Esophagus muscularis mucosa (tissue), 4 donors: ENCODE results near the gene RGS18. TPM values are rescaled to one million over a fixed set of nuclear protein-coding genes. Genes with fewer than 3 reads are reported as not detected.

ENCODE experiments used
- DNase-seq: peaks from one replicate; pipeline ENCODE4 v3.0.0-alpha.2; 2017; ENCODE audit errors: extremely low spot score
- H3K27ac ChIP-seq, 4 donors: fragments of 200-600 bp; sonication (generic); replicated peaks in 1 of 4; 1 replicate in 3 of 4; 2 replicates in 1 of 4; pipeline ENCODE4 v1.5.1; 2016 to 2019; ENCODE audit warnings: mild to moderate bottlenecking in 1 of 4
- H3K27me3 ChIP-seq, 4 donors: fragments of 200-600 bp; sonication (generic); one replicate each; pipeline versions ENCODE4 v1.5.1 to v1.6.0; 2016 to 2019
- H3K36me3 ChIP-seq, 4 donors: fragments of 200-600 bp; sonication (generic); one replicate each; pipeline ENCODE4 v1.5.1; 2016 to 2019
- H3K4me1 ChIP-seq, 4 donors: fragments of 200-600 bp; sonication (generic); one replicate each; pipeline ENCODE4 v1.5.1; 2016 to 2019
- H3K4me3 ChIP-seq, 4 donors: fragments of 200-600 bp; sonication (generic); 1 replicate in 2 of 4; 2 replicates in 2 of 4; pipeline ENCODE4 v1.5.1; 2016 to 2019; ENCODE audit warnings: mild to moderate bottlenecking in 4 of 4, moderate library complexity in 1 of 4
- H3K9me3 ChIP-seq, 4 donors: fragments of 200-600 bp; sonication (generic); 1 replicate in 3 of 4; 2 replicates in 1 of 4; pipeline ENCODE4 v1.5.1; 2016 to 2019
- EP300 ChIP-seq: sonication (generic); formaldehyde crosslinking; IDR thresholded peaks from one replicate; pipeline ENCODE4 v1.6.1; 2017; ENCODE audit warnings: antibody characterized with exemption
- POLR2A ChIP-seq: fragments of 450-650 bp; IDR thresholded peaks from one replicate; pipeline ENCODE4 v1.6.1; 2017; ENCODE audit warnings: antibody characterized with exemption, moderate library complexity, mild to moderate bottlenecking, low read depth
- POLR2AphosphoS5 ChIP-seq, 2 donors: sonication (generic); formaldehyde crosslinking; IDR thresholded peaks; one replicate each; pipeline ENCODE4 v1.6.1; 2017; ENCODE audit warnings: antibody characterized with exemption in 2 of 2
- WGBS: methylation state at CpG from one replicate; pipeline ENCODE4 v1.1.5; 2018; 5-methylcytosine and 5-hydroxymethylcytosine counted together
- intact Hi-C: fragments of 100-400 bp; cut with DNase I; formaldehyde crosslinking; loops from one replicate; pipeline ENCODE4 v1.15.1; 2023
- total RNA-seq, 4 donors: library from RNA; depleted of rRNA; stranded (reverse); fragments of >200 nt; gene quantifications; one replicate each; pipeline versions ENCODE4 v1.1.0 to v1.2.1, GENCODE V29; 2016
- TF ChIP-seq, protein P1 (sequence below), 3 experiments: fragments of 200-600 bp in 2 of 3; fragments of 450-650 bp in 1 of 3; sonication (generic) in 2 of 3; IDR thresholded peaks; one replicate each; pipeline ENCODE4 v1.5.1; 2017 to 2019; ENCODE audit warnings: antibody characterized with exemption in 3 of 3, mild to moderate bottlenecking in 2 of 3, moderate library complexity in 1 of 3

The RGS18 gene
- total RNA-seq, 4 donors from 2014 or later = 0.45 to 3.6 (median 1.3) TPM

DNA sequence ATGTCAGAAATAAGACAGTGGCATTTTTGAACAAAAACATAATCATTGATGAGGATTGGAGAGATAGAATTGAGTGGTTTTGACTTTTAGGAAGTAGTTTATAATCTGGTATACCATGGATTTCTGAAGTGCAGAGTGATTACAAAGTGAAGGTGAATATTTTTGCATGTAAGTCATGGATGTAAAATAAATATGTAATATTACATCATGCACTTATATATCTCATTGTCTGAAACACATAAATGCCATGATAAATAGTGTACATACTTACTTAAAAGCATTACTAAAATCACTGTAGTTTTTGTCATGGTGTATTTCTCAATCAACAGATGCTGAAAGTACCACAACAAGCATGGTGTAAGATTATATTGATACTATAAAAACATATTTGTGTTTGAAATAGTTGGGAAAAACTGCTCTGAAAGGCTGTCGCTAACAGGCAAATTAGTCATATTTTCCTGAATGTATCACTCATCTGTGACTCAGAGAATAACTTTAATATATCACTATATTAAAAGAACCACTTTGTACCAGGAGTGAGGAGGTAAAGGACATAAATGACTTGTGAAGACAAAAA, 24.8 kb upstream of the RGS18 start:
- Histone ChIP-seq H3K9me3 (no peaks in the 10 kb centered on the region), H3K27me3 (no peaks in the 10 kb centered on the region), H3K36me3 (no peaks in the 10 kb centered on the region), H3K27ac (no peak overlapping the region), H3K4me3 (no peak overlapping the region), H3K4me1 (no peaks in the 10 kb centered on the region)
- 88% methylated on average over 1 of the region's 1 CpG for WGBS
- TF ChIP-seq POLR2A (no peak), EP300 (no peak), POLR2AphosphoS5 (IDR thresholded peaks at IDR 0.05) (no peak)
- TF ChIP-seq, protein P1, sequence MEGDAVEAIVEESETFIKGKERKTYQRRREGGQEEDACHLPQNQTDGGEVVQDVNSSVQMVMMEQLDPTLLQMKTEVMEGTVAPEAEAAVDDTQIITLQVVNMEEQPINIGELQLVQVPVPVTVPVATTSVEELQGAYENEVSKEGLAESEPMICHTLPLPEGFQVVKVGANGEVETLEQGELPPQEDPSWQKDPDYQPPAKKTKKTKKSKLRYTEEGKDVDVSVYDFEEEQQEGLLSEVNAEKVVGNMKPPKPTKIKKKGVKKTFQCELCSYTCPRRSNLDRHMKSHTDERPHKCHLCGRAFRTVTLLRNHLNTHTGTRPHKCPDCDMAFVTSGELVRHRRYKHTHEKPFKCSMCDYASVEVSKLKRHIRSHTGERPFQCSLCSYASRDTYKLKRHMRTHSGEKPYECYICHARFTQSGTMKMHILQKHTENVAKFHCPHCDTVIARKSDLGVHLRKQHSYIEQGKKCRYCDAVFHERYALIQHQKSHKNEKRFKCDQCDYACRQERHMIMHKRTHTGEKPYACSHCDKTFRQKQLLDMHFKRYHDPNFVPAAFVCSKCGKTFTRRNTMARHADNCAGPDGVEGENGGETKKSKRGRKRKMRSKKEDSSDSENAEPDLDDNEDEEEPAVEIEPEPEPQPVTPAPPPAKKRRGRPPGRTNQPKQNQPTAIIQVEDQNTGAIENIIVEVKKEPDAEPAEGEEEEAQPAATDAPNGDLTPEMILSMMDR (IDR thresholded peaks at IDR 0.05) = no peak
- intact Hi-C loops = no loop called here
- DNase-seq = no peak

DNA sequence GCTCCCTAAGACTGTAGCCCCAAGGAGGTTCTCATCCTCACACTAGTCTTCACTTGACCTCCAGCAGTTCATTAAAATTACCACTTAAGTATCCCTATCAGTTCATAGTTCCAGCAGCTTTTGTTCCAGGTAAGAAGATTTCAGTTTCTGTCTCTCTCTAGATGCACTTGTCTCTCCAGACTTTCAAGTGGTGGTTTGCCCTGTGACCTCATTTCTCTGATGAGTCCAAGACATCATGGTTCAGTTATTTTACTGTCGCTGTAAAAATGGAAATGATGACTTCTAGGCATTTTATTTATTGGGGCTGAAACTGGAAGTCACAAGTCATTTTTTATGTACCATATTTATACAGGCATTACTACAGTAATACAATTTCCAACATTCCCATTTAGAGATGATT, 17.9 kb upstream of the RGS18 start:
- H3K27me3 ChIP-seq = no peaks in the 10 kb centered on the region
- no peak overlapping the region for H3K4me3 ChIP-seq
- TF ChIP-seq, protein P1 (IDR thresholded peaks at IDR 0.05) = no peak
- TF ChIP-seq POLR2A (no peak), EP300 (no peak), POLR2AphosphoS5 (IDR thresholded peaks at IDR 0.05) (no peak)
- no peaks in the 10 kb centered on the region for H3K36me3 ChIP-seq
- H3K9me3 ChIP-seq = no peaks in the 10 kb centered on the region
- no peaks in the 10 kb centered on the region for H3K4me1 ChIP-seq
- DNase-seq = no peak
- H3K27ac ChIP-seq = no peak overlapping the region
- intact Hi-C loops = no loop called here
- WGBS = 94% methylated on average over 1 of the region's 1 CpG

- intact Hi-C loops = no loop called here
Measured at GRCh38 chr1:192147221-192147620, 11.0 kb upstream of the RGS18 start.

GRCh38 chr1:192147696-192148095, 10.6 kb upstream of the RGS18 start:
- no peaks in the 10 kb centered on the region for H3K36me3 ChIP-seq
- DNase-seq = no peak
- H3K27me3 ChIP-seq = no peaks in the 10 kb centered on the region
- no peaks in the 10 kb centered on the region for H3K4me1 ChIP-seq
- H3K27ac ChIP-seq = no peak overlapping the region
- H3K4me3 ChIP-seq = no peak overlapping the region
- intact Hi-C loops = no loop called here
- 71% methylated on average over 1 of the region's 1 CpG for WGBS
- H3K9me3 ChIP-seq = peaks cover 0 to 7% (median 0%) of the 10 kb centered on the region in 4 donors
- no peak for TF ChIP-seq EP300
- no peak for TF ChIP-seq POLR2AphosphoS5 (IDR thresholded peaks at IDR 0.05)
- no peak for TF ChIP-seq POLR2A
- TF ChIP-seq, protein P1 (IDR thresholded peaks at IDR 0.05) = no peak

More at GRCh38 chr1:192147221-192147620, 11.0 kb upstream of the RGS18 start:
- Histone ChIP-seq H3K36me3 (no peaks in the 10 kb centered on the region), H3K9me3 (peaks cover 0 to 7% (median 0%) of the 10 kb centered on the region in 4 donors), H3K4me1 (no peaks in the 10 kb centered on the region), H3K4me3 (no peak overlapping the region), H3K27me3 (no peaks in the 10 kb centered on the region), H3K27ac (no peak overlapping the region)
- no peak for DNase-seq
- TF ChIP-seq POLR2AphosphoS5 (IDR thresholded peaks at IDR 0.05) (no peak), POLR2A (no peak), EP300 (no peak)
- TF ChIP-seq, protein P1 (IDR thresholded peaks at IDR 0.05) = no peak
- WGBS = 39% methylated on average over 3 of the region's 3 CpGs

DNA sequence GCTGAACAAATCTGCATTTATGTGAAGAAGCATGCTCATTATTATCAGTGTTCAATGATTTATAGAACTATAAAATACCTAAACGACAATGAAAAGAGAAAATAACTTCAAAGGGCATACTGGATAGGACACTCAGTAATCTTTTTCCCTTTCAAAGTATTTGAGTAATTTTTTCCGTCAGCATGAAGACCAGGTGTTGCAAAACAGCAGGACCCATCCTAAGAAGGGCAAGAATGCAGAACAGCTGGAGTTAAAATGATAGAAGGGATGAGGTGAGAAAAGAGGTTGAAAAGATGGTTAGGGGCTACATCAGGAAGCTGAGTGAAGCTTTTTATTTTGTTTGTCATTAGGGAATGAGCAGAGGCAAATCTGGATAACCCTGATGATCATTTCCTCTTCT, 7.1 kb upstream of the RGS18 start:
- no peak for TF ChIP-seq POLR2A
- TF ChIP-seq POLR2AphosphoS5 (IDR thresholded peaks at IDR 0.05) = no peak
- TF ChIP-seq, protein P1 (IDR thresholded peaks at IDR 0.05) = no peak
- no peak for TF ChIP-seq EP300
- Histone ChIP-seq H3K27me3 (no peaks in the 10 kb centered on the region), H3K9me3 (peaks cover 0 to 7% (median 0%) of the 10 kb centered on the region in 4 donors), H3K4me1 (no peaks in the 10 kb centered on the region), H3K4me3 (no peak overlapping the region), H3K27ac (no peak overlapping the region), H3K36me3 (no peaks in the 10 kb centered on the region)
- no peak for DNase-seq
- WGBS = 67% methylated on average over 2 of the region's 2 CpGs
- intact Hi-C loops = no loop called here
